Stimulated activated CD8-positive, alpha-beta memory T cell treated with anti-CD3 and anti-CD28 coated beads, Interleukin-15, amount 100 ng/mL, for 24 hours (primary cell): Measurements from ENCODE around the gene GUK1.
"Not testable (repeated sequence)": the region's sequence is repeated elsewhere in the genome, so short reads cannot be mapped to it uniquely, and the experiment has no call there.

Source experiments
- DNase-seq: peaks from one replicate; pipeline ENCODE4 v3.0.0-alpha.2; 2020; ENCODE audit warnings: low read depth

The GUK1 gene

DNA sequence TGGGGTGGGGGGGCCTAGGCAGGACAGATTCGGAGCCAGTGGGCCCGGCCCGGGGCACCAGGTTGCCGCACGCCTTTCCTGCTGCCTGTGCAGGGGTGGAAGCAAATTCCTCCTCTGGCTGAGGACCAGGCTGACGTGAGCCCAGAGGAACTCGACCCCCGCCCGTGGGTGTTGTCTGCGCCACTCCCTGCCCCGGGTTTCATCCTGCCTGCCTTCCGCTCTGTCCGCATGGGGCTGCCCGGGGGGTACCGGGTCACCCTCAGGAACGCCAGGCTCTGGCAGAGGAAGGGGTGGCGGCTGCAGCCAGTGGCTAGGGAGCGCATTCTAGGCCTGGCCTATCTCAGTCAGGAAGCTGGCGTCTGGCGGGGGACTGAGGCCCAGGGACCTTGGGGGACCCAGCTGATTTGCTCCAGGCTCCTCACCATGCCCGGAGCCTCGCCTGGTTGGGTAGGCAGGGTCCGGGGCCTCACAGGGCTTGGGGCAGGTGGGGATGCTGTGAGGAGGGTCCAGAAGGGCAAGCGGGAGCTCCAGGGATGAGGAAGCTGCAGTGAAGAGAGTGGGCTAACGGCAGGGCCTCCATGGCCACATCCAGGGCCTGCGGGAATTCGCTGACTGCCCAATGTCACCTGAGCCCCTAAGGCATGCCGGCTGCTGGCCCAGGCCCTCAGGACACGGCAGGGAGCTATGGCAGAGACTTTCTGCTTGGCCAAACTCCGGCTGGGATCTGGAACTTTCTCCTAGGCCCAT lies 23.1 kb downstream of the GUK1 start:
- no peak for DNase-seq

GRCh38 chr1:228163776-228164519 lies 23.9 kb downstream of the GUK1 start:
- no peak for DNase-seq

GRCh38 chr1:228164561-228165371 lies 24.7 kb downstream of the GUK1 start:
- no peak for DNase-seq

- peak; percentile 98 for DNase-seq
These were observed 25.5 kb downstream of the GUK1 start, which contains the start of gene IBA57 for GRCh38 chr1:228165372-228166169. Gene IBA57 (plus strand): TSS chr1:228165804. CDS start chr1:228165817, 13 bp downstream.

- no peak for DNase-seq
These were observed 26.3 kb downstream of the GUK1 start for GRCh38 chr1:228166170-228166936.

DNA sequence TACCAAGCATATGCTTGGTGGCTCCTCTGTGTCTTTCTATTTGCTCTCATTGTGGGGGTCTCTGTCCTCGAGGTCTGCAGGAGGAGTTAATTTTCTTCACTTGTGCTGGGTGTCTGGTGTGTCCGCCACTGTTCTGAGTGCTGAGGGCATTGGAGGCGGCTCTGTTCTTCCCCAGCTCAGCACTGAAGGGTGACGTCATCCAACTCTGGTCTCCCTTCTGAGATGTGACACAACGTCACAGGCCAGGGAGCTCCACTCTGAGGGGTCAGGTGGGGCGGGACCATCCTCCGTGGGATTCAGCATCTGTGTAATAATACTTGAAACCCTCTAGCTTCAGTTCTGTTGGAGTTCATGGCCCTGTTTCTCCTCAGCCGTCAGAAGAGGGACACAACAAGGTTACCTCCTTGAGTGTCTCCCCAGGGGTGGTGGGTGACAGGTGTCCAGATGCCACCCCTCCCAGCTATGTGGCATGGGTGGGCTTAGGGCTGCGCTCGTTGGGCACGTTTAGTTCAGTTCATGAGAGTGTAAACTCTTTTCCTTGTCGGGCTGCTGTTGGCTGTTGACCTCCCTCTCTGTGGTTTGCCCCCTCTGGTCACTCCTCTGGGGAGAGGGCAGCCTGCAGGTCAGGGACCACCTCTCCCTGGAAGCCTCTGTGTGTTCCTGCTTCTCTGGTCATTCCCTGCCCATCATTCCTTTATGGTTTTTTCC lies 28.6 kb downstream of the GUK1 start:
- no peak for DNase-seq

- DNase-seq: no peak
These were observed 29.3 kb downstream of the GUK1 start for GRCh38 chr1:228169345-228169744.

GRCh38 chr1:228170666-228171065 lies 30.6 kb downstream of the GUK1 start:
- no peak for DNase-seq

GRCh38 chr1:228171221-228171891 lies 31.3 kb downstream of the GUK1 start:
- no peak for DNase-seq

DNA sequence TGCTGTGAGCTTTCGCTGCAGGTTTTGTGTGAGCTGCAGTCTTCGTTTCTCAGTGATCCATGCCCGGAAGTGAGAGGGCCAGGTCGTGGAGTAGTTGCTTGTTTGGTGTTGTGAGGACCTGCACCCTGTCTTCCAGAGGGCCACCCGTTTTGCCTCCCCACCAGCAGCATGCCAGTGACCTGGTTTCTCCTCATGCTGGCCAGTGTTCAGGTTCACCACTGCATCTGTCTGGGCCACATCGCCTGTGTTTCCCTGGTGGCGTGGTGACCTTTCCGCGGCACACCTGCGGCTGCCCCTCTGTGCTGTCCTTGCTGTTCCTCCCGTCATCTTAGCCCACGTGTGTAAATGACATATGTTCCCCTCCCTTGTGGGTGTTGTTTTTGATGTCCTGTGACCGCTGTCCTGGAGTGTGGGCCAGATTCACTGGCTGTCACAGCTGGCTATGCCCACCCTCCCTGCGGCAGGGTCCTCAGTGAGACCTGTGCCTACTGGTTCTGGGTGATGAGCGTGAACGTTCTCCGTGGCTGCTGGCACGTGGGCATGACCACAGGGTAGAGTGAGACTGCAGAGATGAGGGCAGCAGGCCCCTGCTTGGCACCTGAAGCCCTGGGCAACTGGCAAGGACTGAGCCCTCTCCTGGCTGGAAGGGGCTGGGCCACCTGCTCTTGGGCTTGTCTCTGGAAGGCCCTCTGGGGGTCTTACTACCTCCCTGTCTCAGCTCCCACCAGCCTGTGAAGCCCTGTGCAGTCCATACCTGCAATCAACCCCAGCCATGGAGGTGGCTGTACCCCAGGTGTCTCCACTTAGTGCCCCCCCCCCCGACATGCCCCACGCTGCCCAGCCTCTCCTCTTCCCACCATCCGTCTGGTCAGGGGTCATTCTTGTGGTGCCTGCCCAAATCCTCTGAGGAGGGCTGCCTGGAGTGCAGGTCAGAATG lies 32.8 kb downstream of the GUK1 start:
- DNase-seq: no peak

- DNase-seq: not testable (repeated sequence)
These were observed 33.7 kb downstream of the GUK1 start for GRCh38 chr1:228173528-228174481.

GRCh38 chr1:228174482-228175315 lies 34.6 kb downstream of the GUK1 start:
- DNase-seq: no peak

DNA sequence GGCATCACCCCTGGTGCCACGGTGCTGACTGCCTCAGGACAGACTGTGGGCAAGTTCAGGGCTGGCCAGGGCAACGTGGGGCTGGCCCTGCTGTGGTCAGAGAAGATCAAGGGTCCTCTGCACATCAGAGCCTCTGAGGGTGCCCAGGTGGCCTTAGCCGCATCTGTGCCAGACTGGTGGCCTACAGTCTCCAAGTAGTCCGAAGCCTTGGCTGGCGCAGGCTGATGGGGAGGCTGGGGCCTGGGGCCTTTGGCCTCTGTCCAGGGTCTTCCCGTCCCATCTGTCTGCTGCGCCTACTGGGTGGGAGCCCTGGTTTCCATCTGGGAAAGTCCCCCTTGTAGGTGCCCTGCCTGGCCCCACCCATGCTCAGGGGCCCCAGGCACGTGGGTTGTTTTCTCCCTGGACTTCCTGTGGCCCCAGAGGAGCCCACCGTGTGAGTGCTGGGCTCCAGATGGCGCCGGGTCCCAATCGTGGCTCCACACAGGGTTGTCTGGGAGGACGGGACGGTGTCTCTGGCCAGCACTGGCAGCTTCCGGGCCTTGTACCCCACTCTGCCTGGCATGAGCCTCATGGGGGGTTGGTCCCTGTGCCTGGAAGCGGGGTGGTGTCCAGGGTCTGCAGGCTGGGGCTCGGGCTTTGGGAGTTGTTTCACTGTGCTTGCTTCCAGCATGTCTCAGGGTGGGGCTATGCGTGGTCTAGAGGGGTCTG lies 35.4 kb downstream of the GUK1 start:
- no peak for DNase-seq

DNA sequence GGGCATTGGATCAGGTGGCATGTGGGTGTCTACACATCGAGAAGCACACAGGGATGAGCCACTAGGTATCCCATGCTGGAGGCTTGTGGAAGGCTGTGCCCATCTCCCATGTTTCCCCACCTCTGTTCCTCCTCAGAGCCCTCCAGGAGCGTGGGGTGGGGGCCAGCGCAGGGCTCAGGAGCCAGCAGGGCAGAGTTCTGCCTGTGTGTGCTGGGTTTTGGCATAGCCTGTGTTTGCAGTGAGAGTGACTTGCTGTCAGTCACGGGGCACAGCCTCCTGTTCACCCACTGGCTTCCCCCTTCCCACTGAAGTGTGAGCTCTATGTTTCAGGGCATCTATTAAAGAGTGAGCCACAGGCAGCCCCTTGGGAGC lies 35.9 kb downstream of the GUK1 start:
- no peak for DNase-seq

DNA sequence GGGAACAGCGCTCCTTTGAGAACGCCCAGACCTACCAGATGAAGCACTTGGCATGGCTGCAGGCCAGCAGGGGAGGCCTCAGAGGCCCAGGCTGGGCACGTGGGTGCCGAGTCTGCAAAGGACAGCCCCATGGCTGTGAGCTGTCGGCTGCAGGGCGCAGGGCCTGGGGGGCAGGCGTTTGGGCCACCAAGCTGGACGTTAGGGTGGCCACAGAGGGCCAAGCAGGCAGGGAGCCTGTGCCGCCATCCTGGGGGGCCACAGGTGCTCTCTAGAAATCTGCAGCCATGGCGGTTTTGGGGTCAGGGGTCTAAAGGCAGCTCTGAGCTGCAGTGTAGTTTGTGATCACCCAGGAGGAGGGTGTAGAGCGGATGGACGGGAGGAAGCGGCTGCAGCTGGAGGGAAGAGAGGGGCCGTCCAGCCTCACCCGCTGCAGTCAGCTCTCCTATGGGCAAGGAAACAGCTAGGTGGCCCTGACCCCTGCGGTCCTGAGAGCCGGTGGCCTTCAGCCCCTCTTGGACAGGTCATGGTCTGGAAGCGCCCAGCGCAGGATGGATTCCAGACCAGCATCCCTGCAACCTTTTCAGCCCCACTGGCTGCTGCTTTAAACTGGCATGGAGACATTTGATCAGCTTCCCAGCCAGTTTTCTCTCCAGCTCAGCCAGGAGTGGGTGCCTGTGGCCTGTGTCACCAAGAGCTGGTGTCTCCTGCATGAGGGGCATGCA lies 36.5 kb downstream of the GUK1 start:
- no peak for DNase-seq
